ENCODE results near the gene CSF1.
"Not testable (repeated sequence)": the region's sequence is repeated elsewhere in the genome, so short reads cannot be mapped to it uniquely, and the experiment has no call there.

GRCh38 chr1:109861616-109862015, 49.0 kb upstream of the CSF1 start:
- TF ChIP-seq POLR2A, POLR2AphosphoS5 (IDR thresholded peaks at IDR 0.05): not testable (repeated sequence)

Measured in prostate gland (tissue), 1 donor.